Activated naive CD4-positive, alpha-beta T cell treated with anti-CD3 and anti-CD28 coated beads, Interleukin-2, amount 50 U/mL, for 16 hours (primary cell): Measurements from ENCODE around the gene NDUFB10.
A peak's percentile ranks its signal among the peaks of the same experiment; 100 is the strongest.
"Not testable (repeated sequence)": the region's sequence is repeated elsewhere in the genome, so short reads cannot be mapped to it uniquely, and the experiment has no call there.

Experiments used
- DNase-seq: peaks from one replicate; pipeline ENCODE4 v3.0.0-alpha.2; 2020

The NDUFB10 gene

DNA sequence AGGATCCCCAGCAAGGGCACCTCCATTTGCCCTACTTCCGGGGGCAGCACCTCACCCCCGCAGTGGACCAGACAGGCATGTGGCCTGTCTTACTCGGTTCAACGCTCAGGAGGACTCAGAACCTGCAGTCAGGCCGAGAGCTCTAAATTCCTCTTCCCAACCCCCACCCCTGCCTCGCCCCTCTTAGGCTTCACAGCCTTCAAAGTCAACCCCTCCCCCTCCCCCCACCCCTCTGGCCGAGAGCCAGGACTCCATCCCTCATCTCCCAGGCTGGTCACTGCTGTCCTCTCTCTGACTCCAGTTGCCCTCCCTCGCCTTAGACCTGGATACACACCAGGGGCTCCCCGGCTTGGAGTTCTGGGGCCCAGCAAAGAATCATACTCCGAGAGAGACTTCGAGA is 33.1 kb upstream of the NDUFB10 start:
- DNase-seq, result no peak

DNA sequence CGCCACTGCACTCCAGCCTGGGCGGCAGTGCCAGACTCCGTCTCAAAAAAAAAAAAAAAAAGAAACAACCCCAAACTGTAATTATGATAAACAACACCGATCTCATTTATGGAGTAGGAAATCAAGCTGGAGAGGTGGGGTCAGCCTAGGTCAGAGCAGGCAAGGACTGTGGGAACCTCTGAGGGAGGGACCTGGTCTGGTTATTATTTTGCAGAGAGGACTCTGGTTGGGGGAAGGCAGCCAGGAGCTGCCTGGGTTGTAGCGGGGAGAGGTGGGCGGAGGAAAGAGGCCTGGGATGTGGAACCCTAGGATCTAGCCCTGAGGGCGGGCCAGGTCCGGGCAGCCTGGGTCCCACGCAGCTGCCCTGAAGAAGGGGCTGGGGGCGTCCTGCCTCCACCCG is 30.2 kb upstream of the NDUFB10 start:
- DNase-seq, result no peak

DNA sequence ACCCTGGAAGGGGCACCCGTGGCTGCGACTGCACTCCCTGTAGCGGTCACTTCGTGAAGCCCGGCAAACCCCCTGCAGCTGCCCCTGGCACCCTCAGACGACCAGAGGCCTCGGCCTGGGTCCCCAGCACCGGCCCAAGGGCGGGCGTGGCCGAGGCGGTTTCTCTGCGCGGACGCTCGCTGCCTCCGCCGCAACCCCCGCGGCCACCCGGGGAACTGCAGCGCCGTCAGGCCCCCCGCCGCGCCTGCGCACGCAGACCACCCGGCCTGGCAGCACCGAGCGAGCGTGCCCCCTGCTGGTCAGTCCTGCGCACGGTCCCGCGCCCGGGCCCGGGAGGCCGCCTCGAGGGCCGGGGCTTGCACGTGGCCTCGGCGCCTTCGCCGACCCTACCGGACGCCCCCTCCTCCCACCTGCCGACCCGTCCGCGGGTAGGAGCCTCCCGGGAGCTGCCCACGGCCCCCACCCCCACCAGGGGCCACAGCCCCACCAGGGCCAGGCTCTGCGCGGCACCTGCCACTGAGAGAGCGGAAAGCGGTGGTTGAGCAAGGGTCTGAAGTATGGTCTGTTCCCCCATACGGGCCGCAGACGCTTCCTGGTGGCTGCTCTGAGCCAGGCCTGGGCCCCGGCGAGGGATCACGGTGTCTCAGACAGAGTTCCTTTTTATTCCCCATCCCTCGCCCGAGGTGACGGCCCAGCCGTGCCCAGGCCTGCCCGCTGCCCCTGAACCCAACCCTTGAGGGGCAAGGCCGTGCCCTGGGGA is 29.6 kb upstream of the NDUFB10 start:
- peak; percentile 92 for DNase-seq

DNA sequence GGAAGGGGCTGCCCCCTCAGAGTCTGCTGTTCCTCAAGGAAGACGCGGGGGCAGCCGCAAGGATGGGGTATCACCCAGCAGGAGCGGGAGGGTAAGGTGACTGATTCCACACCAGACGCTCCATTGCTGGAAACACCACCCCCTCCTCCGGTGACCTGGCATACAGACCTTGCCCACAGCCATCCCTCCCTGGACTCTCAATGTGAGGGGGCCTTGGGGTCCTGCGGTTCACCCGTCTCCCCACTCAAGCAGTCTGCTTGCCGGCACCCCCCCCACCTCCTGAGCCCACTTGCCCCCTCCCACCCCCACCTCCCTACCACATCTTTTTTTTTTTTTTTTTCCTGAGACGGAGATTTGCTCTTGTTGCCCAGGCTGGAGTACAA is 29.0 kb upstream of the NDUFB10 start:
- no peak for DNase-seq

DNA sequence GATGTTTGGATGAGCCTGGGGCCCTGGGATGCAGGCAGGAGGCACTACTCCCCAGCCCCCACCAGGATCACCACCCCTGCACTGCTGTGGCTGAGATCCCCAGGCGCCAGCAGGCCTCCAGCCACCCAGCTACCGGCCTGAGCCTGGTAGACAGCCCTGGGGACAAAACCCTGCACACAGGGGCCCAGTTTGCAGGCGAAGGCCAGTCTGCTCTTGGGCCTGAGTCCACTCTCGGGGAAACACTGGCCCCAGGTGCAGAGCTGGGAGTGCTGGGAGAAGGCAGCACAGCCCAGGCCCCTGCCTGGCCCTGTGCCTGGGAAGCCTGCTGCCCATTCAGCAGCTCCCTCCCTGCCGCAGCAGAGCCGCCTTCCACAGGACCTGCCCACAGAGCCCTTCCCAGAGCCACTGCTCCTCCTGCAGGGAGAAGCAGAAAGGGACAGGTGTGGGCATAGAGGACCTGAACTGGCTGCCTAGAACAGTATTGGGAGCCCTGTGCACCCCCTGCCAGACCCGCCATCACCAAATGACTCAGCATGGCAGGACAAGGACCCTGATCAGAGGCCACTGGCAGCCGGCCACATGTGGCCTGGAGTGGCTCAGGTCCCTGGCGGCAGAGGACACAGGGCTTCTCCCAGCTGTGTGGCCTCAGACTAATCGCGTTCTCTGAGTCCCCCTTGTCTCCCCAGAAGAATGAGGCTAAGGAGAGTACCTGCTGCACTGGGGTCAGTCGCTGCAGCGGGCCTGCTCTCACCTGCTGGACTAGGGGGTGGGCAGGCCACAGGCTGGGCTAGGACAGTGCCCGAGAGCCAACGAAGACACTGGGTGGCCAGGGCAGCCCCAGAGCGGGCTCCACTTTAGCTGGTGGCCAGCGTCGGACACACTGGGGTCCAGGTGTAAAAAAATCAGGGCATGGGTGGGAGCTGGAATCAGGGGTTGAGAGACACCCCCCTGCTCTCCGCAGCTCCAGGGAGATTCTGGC is 27.0 kb upstream of the NDUFB10 start:
- no peak for DNase-seq

DNA sequence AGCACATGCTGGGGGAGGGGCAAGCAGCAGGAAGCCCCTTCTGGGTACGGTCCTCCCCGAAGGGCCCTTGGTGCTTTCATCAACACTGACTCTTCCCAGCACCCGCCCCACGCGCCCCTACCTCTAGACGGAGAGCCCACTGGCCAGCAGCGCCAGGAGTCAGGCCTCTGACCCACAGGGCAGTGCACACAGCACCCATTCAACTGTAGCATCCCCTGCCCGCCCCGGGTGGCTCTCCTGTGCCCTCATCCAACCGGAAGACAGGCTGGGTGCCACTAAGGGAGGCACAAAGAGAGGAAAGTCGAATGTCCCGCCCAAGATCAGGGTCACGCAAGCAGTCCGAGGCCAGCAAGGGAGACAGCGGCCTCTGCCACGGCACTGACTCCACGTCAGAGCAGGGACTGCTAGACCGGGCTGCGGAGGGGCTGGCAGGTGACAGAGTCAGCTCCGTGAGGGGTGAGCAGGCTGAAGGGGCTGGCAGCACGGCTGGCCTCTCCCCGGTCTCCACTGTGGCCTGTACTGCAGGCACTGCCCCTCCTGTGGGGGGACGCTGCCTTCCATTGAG is 26.2 kb upstream of the NDUFB10 start:
- no peak for DNase-seq

DNA sequence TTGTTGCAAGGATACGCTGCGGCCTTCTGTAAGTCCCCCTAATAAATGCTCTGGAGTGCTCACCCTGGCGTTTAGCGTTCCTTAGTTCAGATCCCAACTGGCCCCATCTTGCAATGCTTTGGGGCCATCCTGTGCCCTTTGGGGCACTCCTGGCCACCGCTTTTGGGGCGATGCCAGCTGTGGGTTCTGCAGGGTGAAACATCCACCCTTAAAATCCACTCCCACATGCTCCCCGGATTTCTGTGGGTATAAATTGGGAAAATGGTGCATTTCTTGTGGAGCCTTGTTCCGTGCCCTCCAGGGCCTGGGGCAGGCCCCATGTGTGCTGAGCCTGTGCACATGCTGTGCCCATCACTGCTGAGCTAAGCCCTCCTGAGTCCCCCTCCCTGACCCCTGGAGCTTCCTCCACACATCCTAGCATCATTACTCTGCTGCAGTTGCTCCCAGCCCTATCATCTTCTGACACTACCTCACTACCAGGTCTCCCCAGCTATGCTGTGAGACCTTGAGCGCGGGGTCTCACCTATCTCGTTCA is 22.3 kb upstream of the NDUFB10 start:
- no peak for DNase-seq

DNA sequence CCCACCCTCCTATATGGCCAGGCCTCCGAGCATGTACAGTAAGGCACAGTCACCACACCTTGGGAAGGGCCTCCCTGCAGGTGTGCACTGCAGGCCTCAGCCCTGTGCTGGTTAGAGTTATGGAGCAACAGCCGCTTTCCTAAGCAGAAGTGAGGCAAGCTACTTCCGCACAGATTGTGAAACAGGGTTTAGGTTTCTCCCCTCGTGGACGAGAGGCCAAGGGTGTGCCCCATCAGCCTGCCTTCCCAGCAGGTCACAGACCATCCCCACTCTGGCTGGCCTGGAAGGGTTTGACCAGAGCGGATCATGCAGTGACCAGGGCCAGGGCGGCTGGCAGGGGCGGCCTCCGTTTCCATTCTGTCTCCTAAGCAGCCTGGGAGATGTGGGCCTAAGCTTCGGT is 21.0 kb upstream of the NDUFB10 start:
- no peak for DNase-seq

DNA sequence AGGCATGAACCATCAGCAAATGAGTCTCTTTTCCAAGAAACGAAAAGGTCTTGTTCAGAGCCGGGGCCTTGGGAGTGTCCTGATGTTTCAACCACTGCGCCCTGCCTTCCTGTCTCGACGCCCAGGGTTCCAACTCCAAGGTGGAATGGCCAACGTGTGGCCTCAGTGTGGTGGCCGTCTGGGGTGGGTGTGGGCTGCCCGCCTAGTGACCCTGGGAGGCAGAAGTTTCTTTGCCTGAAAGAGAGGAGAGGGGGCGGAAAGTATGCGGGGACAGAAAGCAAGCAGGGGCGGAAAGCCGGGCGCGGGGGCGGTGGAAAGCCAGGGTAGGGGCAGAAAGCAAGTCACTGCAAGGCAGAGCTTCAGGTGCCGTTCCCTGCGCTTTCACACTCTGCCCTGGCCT is 20.4 kb upstream of the NDUFB10 start:
- no peak for DNase-seq

DNA sequence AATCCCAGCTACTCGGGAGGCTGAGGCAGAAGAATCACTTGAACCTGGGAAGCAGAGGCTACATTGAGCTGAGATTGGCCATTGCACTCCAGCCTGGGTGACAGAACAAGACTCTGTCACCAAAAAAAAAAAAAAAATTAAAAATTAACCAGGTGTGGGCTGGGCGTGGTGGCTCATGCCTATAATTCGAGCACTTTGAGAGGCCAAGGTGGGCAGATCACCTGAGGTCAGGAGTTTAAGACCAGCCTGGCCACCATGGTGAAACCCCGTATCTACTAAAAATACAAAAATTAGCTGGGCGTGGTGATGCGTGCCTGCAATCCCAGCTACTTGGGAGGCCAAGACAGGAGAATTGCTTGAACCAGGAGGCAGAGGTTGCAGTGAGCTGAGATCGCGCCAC is 19.5 kb upstream of the NDUFB10 start:
- DNase-seq, result not testable (repeated sequence)

DNA sequence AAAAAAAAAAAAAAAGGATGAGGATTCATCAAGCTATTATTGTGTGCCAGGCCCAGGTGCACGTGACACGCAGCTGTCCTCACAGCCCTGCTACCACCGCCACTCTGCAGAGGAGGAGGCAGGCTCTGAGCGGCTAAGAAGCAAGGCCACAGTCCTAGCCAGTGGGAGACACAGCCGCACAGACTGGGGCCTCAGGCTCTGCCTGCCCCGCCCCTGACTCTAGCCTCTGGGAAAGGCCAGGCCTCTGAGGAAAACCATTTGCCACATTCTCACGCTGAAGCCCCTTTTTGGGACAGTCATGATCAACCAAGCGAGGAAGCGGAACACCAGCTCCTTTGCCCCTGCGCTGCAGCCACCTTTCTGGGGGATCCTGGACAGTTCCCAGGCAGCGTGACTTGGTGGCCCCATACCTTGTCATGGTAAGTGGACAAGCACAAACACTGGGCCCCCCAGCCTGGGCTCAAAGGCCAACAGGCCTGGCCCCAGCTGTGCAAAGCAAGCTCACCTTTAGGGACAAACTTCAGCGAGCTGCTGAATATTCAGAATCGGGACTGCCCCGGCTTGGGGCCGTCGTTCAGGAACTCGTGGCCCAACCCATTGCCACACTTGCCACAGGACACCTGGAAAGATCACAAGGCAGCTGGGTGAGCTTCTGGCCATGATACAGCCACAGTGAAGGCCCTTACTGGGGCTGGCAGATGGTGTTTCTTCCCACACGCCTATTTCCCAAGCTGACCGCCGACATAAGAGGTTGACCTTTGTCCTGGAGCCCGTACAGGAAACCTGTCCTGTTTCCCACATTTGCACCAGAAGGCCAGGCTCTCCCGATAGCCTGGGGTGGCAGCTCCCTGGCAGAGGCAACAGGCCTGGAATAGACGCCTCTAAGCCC is 18.8 kb upstream of the NDUFB10 start:
- no peak for DNase-seq

DNA sequence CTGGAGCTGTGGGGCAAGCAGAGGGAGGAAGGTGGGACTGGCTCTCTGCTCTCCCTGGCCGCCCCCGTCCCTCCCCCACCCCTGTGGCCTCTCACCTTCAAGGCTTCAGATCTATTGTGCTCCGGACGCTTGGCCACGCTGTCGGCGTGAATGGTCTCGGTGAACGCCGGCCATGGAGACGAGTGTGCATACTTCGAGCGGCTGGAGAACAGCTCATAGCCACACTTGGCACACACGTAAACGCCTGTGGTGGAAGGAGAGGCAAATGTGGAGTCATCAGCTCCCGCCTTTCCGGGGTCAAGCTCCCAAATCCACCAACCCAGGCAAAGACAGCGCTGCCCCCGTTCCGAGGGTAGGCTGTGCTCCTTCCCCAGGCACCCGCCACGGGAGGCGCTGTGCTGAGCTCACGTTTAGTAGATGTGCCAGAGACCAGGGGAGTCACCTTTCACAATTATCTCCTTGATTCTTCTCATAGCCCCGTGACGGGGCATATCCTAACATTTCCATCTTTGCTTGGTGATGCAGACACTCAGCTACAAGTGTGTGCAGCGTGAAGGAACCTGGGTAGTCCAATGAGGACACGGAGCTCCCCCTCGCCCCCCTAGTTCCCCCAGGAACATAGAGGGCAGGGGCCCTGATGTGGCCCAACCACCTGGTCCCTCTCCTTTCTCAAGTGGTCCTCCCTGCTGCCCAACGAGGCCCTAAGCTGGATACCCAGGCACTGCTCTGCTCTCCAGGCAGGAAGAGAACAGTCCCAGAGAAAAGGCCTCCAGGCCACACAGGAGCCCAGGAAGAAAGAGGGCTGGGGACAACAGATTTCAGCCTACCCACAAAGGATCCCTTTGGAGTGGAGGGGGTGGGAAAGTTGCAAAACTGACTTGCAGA is 17.9 kb upstream of the NDUFB10 start:
- no peak for DNase-seq

DNA sequence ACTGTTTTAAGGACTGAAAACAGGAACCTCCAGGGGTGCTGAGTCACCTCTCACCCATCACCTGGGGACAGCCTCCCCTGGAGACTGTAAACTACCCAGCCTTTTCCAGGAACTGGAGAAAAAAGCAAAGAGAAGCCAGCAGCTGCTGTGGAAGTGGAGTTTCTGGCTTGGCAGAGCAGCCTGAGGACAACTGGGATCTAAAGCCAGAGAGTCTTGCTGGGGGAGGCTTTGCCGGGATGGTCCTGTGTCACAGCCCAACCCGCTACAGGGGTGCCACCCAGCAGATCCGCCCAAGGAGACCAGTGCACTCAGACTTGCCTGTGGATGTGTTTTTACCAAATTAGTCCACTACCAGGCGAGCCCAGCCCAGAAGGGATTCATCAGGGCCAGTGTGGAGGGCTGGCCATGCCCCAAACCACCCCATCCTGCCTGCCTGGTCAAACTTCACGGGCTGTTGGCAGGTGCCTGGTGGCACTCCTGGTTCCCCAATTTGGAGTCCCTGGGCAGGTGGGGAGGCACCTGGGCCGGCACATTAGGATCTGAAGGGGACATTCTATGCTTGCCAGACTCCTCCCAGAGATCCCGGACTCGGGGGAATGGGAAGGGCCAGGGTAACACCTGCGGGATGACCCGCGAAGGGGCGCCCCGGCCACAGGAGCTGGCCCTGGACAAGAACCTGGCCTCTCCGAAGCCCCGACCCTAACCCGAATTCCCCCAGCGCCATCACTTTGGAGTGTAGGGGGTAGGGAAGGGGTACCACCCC is 17.1 kb upstream of the NDUFB10 start:
- DNase-seq, result no peak

DNA sequence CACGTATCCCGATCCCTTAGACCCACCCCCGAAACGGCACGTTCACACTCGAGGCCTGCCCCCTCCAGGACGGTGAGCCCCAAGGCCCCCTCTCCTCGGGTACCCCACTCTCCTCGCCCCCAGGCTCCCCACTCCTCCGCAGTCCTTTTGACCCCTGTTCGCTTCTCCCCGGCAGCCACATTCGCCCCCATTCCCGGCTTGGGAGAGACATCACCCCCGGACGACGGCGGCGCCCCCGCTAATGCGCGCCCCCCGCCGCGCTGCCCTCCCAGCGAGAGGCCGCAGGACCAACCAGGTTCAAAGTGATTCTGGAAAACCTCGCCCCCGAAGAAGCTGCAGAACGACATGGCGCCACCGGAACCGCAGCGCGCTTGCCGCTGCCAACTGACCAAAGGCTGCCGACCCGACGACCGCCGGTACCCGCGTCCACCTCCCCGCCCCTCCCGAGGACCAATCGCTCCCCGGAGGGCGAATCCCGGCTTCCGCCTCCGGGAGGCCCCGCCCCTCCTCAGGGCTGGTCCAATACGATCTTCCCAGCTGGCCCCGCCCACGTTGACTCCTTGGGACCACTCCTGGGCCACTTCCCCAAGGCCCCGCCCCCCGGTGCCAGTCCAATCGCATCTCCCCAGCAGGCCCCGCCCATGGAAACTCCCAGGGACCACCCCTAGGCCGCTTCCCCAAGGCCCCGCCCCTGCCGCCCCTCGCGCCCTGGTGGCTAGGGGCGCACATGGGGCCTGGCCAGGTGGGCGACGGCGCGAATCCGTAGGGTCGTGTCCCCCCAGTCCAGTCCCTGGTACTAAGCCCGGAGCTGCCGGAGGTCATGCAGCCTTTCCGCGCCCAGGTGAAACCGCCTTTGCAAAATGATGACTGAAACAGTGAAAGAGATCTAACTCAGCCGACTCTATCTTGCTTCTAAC is 16.3 kb upstream of the NDUFB10 start, which contains the start of gene MSRB1:
Gene MSRB1 (minus strand): TSS at position 390 of the 917 bp plus-strand sequence. CDS start 43 bp downstream, at position 347.
- DNase-seq, result peak; percentile 100

DNA sequence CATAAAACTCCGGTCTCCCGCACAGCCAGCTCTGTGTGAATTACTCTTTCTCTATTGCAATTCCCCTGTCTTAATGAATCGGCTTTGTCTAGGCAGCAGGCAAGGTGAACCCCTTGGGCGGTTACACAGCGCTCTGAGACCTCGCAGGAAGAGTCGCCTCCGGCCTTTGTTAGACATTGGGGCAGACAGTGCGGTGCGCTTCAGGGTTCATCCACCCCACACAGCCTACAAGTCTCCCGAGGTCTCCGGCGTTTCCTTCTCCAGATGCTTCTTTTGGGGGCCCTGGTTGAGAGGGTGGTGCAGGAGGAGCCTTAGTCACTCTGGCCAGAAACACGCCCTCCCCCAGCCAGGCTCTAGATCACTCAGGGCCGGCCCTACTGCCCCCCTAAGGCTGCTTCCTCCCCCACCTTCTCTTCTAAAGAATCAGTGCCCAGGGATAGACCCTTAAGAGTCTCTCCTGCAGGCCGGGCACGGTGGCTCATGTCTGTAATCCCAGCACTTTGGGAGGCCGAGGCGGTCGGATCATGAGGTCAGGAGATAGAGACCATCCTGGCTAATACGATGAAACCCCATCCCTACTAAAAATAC is 14.6 kb upstream of the NDUFB10 start:
- DNase-seq, result no peak

DNA sequence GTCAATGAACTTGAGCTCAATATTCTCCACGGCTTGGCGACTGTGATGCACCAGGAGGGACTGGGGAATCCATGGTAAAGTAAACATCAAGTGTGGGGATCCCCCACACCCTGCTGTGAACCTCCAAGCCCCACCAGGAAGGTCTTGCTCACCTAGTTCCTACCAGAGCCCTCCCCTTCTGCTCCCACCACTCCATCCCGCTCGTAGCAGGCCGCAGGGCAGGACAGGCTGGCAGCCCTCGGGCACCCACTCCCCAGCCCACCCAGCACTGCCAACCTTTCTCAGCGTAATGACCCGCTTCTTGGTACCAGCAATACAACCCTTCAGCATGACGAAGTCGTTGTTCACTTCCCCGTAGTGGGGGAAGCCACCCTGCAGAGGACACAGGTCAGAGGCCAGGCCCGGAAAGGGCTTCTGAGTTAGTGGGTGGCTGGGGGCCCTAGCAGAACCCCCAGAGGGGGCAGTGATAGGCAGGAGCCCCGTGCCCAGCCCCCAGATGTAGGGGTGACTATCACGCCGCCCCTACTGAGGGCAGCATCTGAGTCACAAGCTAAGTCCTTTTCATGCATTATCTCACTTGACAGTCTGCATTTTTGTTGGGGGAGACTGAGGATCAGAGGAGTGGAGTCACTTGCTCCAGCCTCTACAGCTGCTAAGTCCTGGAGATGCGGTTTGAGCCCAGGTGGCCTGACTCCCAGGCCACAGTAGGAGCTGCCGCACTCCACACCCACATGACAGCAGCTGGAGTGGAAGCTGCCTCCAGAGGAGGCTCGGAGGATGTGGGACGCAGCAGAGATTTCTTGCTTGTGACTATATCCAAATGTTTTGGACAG is 13.6 kb upstream of the NDUFB10 start:
- DNase-seq, result no peak

DNA sequence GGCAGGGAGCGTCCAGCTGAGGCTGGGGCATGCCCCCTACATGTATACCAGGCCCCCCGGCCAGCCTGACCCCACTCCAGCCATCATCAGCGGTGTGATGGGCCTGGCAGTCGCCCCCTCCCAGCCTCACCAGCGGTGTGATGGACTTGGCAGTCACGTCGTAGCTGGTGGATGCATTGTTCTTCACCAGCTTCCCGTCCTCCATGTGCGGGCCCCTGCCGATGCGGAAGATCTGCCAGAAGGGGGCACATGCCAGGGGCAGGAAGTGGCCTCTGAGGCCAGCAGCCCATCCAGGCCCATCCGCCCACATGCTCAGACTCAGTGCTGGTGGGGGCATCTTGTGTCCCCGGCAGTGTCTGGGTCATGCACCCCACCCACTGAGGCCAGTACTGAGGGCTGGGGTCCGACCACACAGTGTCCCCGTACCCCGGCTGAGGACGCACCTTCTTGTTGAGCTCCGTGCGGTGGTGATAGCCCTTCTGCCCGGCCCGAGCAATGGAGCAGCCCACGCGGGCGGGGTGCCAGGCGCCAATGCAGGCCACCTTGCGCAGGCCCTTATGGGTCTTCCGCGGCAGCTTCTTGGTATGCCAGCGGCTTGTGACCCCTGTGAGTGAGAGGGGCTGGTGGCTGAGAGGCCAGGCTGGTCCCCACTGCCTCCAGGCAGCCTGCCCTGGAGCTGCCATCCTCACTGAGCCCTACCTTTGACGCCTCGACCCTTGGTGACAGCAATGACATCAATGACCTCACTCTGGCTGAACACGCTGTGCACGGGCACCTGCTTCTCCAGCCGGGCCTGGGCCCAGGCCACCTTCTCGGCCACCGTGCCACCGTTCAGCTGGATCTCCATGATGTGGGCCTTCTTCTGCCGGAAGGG is 12.6 kb upstream of the NDUFB10 start:
- DNase-seq, result no peak
